ENCODE results near the gene RALGDS. TPM values are rescaled to one million over a fixed set of nuclear protein-coding genes. Genes with fewer than 3 reads are reported as not detected.
"Not testable (repeated sequence)": the region's sequence is repeated elsewhere in the genome, so short reads cannot be mapped to it uniquely, and the experiment has no call there.

The RALGDS gene
- total RNA-seq, 1 experiment from 2014 or later, result 40.1 TPM

DNA sequence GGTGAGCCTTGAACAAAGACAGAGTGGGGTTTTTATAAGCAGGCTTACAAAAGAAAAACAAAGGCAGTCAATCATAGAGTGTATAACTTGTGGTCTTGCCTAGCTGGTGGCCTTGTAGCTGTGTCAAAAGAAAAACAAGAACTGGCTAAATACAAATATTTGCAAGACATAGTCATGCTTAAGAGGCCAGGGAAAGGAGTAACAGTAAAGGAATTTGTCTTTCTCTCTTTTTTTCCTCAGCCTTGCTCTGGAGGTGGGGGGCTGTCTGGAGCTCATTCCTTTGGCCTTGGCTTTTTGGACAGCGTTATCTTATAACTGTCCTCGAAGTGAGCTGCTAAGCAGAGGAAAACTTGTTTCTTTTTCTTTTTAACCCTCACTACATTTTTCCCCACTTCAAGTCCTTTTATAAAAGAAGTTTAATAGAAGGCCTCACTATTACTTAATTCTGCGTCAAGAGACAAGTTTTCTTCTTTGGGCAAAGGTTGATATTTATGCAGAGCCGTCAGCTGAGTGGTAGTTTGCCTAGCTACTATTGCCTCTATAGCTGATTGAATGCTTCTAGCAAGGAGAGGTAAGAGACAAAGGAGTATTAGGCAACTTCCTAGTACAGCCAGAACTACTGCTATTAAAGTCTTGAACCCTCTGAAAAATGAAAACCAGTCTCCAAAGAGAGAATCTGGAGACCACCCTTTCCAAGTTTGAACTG, 45.0 kb downstream of the RALGDS start:
- Histone ChIP-seq H3K4me1 (ENCODE audit: insufficient read depth, low read length, poor library complexity, severe bottlenecking) (no peaks in the 10 kb centered on the region), H3K27me3 (replicated peaks; ENCODE audit: insufficient read depth, low read depth, low read length, poor library complexity) (no peaks in the 10 kb centered on the region), H3K4me3 (ENCODE audit: low read depth, low read length, poor library complexity, severe bottlenecking) (no peak overlapping the region), H3K36me3 (ENCODE audit: insufficient read depth, low read length, poor library complexity, severe bottlenecking) (no peaks in the 10 kb centered on the region), H3K27ac (ENCODE audit: low read depth, low read length, poor library complexity, severe bottlenecking) (no peak overlapping the region), H3K9me3 (ENCODE audit: low read depth, low read length, poor library complexity, severe bottlenecking) (no peaks in the 10 kb centered on the region)
- POLR2A ChIA-PET (ENCODE audit: low non-redundant PET), result no interaction called here
- intact Hi-C loops (cut with micrococcal nuclease; ENCODE audit: unreplicated experiment), result no loop called here
- no peak for TF ChIP-seq EZH2 (IDR thresholded peaks at IDR 0.05; ENCODE audit: borderline replicate concordance, low read depth, low read length, poor library complexity, severe bottlenecking)
- no peak for TF ChIP-seq CTCF (conservative IDR thresholded peaks at IDR 0.05; ENCODE audit: low read depth, low read length)
- CTCF ChIA-PET, result no interaction called here
- no TSS peak for BruUV-seq (replicated peaks)
- DNase-seq (ENCODE audit: low spot score), result no peak

DNA sequence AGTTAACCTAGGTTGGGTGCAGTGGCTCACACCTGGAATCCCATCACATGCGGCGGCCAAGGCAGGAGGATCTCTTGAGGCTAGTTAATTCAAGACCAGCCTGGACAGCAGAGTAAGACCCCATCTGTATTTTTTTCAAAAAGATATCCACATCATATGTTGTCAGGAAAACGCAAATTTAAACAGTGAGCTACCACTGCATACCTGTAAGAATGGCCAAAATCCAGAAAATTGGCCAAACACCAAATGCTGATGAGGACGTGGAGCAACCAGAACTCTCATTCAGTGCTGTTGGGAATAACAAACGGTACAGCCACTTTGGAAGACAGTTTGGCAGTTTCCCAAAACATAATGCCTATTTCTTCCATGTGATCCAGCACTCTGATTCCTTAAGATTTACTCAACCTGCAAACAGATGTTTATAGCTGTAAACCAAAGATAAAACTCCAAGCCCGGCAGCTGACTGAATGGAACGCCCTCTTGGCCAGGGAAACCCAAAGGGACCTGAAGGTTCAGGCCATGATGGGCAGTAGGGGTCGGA, 46.9 kb downstream of the RALGDS start:
- Histone ChIP-seq H3K27ac (ENCODE audit: low read depth, low read length, poor library complexity, severe bottlenecking) (no peak overlapping the region), H3K36me3 (ENCODE audit: insufficient read depth, low read length, poor library complexity, severe bottlenecking) (no peaks in the 10 kb centered on the region), H3K27me3 (replicated peaks; ENCODE audit: insufficient read depth, low read depth, low read length, poor library complexity) (no peaks in the 10 kb centered on the region), H3K9me3 (ENCODE audit: low read depth, low read length, poor library complexity, severe bottlenecking) (no peaks in the 10 kb centered on the region), H3K4me3 (ENCODE audit: low read depth, low read length, poor library complexity, severe bottlenecking) (no peak overlapping the region), H3K4me1 (ENCODE audit: insufficient read depth, low read length, poor library complexity, severe bottlenecking) (no peaks in the 10 kb centered on the region)
- DNase-seq (ENCODE audit: low spot score), result no peak
- ChIA-PET POLR2A (ENCODE audit: low non-redundant PET) (no interaction called here), CTCF (interaction anchor here (1.1 kb wide), 1 partner anchor 52 kb away, joined by 3 read pairs; no protein-coding TSS in a partner anchor)
- intact Hi-C loops (cut with micrococcal nuclease; ENCODE audit: unreplicated experiment), result no loop called here
- TF ChIP-seq CTCF (conservative IDR thresholded peaks at IDR 0.05; ENCODE audit: low read depth, low read length) (no peak), EZH2 (IDR thresholded peaks at IDR 0.05; ENCODE audit: borderline replicate concordance, low read depth, low read length, poor library complexity, severe bottlenecking) (no peak)
- BruUV-seq (replicated peaks), result no TSS peak

- H3K36me3 ChIP-seq (ENCODE audit: insufficient read depth, low read length, poor library complexity, severe bottlenecking), result no peaks in the 10 kb centered on the region
- no peak overlapping the region for H3K4me3 ChIP-seq (ENCODE audit: low read depth, low read length, poor library complexity, severe bottlenecking)
- no peak for DNase-seq (ENCODE audit: low spot score)
- no peak overlapping the region for H3K27ac ChIP-seq (ENCODE audit: low read depth, low read length, poor library complexity, severe bottlenecking)
- H3K4me1 ChIP-seq (ENCODE audit: insufficient read depth, low read length, poor library complexity, severe bottlenecking), result no peaks in the 10 kb centered on the region
- TF ChIP-seq CTCF (conservative IDR thresholded peaks at IDR 0.05; ENCODE audit: low read depth, low read length) (no peak), EZH2 (IDR thresholded peaks at IDR 0.05; ENCODE audit: borderline replicate concordance, low read depth, low read length, poor library complexity, severe bottlenecking) (no peak)
- POLR2A ChIA-PET (ENCODE audit: low non-redundant PET), result no interaction called here
- intact Hi-C loops (cut with micrococcal nuclease; ENCODE audit: unreplicated experiment), result no loop called here
- CTCF ChIA-PET, result interaction anchor here (1.1 kb wide), 1 partner anchor 51 kb away, joined by 3 read pairs; no protein-coding TSS in a partner anchor
- no TSS peak for BruUV-seq (replicated peaks)
- H3K9me3 ChIP-seq (ENCODE audit: low read depth, low read length, poor library complexity, severe bottlenecking), result no peaks in the 10 kb centered on the region
- no peaks in the 10 kb centered on the region for H3K27me3 ChIP-seq (replicated peaks; ENCODE audit: insufficient read depth, low read depth, low read length, poor library complexity)
Measured at GRCh38 chr9:133073086-133074014, 47.7 kb downstream of the RALGDS start.

DNA sequence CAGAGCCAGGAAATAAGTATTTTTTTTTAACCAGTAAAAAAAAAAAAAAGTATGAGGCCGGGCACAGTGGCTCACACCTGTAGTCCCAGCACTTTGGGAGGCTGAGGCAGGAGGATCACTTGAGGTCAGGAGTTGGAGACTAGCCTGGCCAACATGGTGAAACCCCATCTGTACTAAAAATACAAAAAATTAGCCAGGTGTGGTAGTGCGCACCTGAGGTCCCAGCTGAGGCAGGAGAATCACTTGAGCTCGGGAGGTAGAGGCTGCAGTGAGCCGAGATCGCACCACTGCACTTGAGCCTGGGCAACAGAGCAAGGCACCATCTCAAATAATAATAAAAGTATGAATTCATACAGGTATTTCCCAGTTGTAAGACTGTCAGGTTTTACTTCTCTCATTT, 48.8 kb downstream of the RALGDS start:
- CTCF ChIA-PET, result not testable (repeated sequence)

More for the DNA sequence above, 48.8 kb downstream of the RALGDS start:
- POLR2A ChIA-PET (ENCODE audit: low non-redundant PET); BruUV-seq (replicated peaks); H3K4me1 ChIP-seq (ENCODE audit: insufficient read depth, low read length, poor library complexity, severe bottlenecking); H3K4me3 ChIP-seq (ENCODE audit: low read depth, low read length, poor library complexity, severe bottlenecking); H3K27me3 ChIP-seq (replicated peaks; ENCODE audit: insufficient read depth, low read depth, low read length, poor library complexity); H3K36me3 ChIP-seq (ENCODE audit: insufficient read depth, low read length, poor library complexity, severe bottlenecking); DNase-seq (ENCODE audit: low spot score); intact Hi-C loops (cut with micrococcal nuclease; ENCODE audit: unreplicated experiment); H3K27ac ChIP-seq (ENCODE audit: low read depth, low read length, poor library complexity, severe bottlenecking); H3K9me3 ChIP-seq (ENCODE audit: low read depth, low read length, poor library complexity, severe bottlenecking): not testable (repeated sequence)

All from A673 (cell line).